A673 (cell line): ENCODE data around the gene METTL24. TPM values are rescaled to one million over a fixed set of nuclear protein-coding genes. Genes with fewer than 3 reads are reported as not detected.

Source experiments
- BruUV-seq: library from RNA; stranded (reverse); fragments of 400-500 nt; replicated peaks from 2 replicates; lab custom pipeline; 2021; lab: Mats Ljungman, UMichigan
- CTCF ChIA-PET: fragments of 300-600 bp; sonication (Branson Sonifier 250); formaldehyde crosslinking; loops from one replicate; lab custom pipeline; 2022; ENCODE audit warnings: antibody characterized with exemption; lab: Charles Lee
- POLR2A ChIA-PET: fragments of 300-600 bp; sonication (Branson Sonifier 250); formaldehyde crosslinking; loops from one replicate; lab custom pipeline; 2022; ENCODE audit warnings: antibody characterized with exemption; ENCODE audit not compliant: low non-redundant PET; lab: Charles Lee
- DNase-seq: peaks from one replicate; pipeline ENCODE4 v3.0.0-alpha.2; 2015; ENCODE audit warnings: low spot score
- H3K27ac ChIP-seq: fragments of 200-600 bp; sonication (generic); 2 replicates; pipeline ENCODE4 v1.5.1; 2016; ENCODE audit warnings: mixed run types, low read depth, mild to moderate bottlenecking, mixed read lengths, antibody characterized with exemption, low read length; ENCODE audit not compliant: poor library complexity, severe bottlenecking
- H3K27me3 ChIP-seq: fragments of 200-600 bp; sonication (generic); replicated peaks from 2 replicates; pipeline ENCODE4 v1.6.1; 2017; ENCODE audit warnings: mixed run types, low read depth, mild to moderate bottlenecking, mixed read lengths, antibody characterized with exemption, low read length; ENCODE audit not compliant: insufficient read depth, poor library complexity
- H3K36me3 ChIP-seq: fragments of 200-600 bp; sonication (generic); 2 replicates; pipeline ENCODE4 v1.6.1; 2016; ENCODE audit warnings: mixed run types, mild to moderate bottlenecking, mixed read lengths, antibody characterized with exemption, low read length; ENCODE audit not compliant: insufficient read depth, poor library complexity, severe bottlenecking
- H3K4me1 ChIP-seq: fragments of 200-600 bp; sonication (generic); 2 replicates; pipeline ENCODE4 v1.6.1; 2017; ENCODE audit warnings: mixed run types, mild to moderate bottlenecking, mixed read lengths, antibody characterized with exemption, low read length; ENCODE audit not compliant: insufficient read depth, poor library complexity, severe bottlenecking
- H3K4me3 ChIP-seq: fragments of 200-600 bp; sonication (generic); 2 replicates; pipeline ENCODE4 v1.5.1; 2016; ENCODE audit warnings: low read depth, mixed run types, mild to moderate bottlenecking, mixed read lengths, low read length; ENCODE audit not compliant: poor library complexity, severe bottlenecking
- H3K9me3 ChIP-seq: fragments of 200-600 bp; sonication (generic); 2 replicates; pipeline ENCODE4 v1.6.1; 2016; ENCODE audit warnings: mixed run types, low read depth, mild to moderate bottlenecking, mixed read lengths, antibody characterized with exemption, low read length; ENCODE audit not compliant: poor library complexity, severe bottlenecking
- CTCF ChIP-seq: fragments of 300-800, 200-600 bp; sonication (generic); conservative IDR thresholded peaks from 2 replicates; pipeline ENCODE4 v1.5.1; 2017; ENCODE audit warnings: low read depth, mild to moderate bottlenecking, antibody characterized with exemption, low read length, moderate library complexity, mixed read lengths
- EZH2 ChIP-seq: fragments of 200-600 bp; sonication (generic); IDR thresholded peaks from 2 replicates; pipeline ENCODE4 v1.6.1; 2017; ENCODE audit warnings: borderline replicate concordance, low read depth, mild to moderate bottlenecking, mixed read lengths, antibody characterized with exemption, low read length; ENCODE audit not compliant: poor library complexity, severe bottlenecking
- intact Hi-C: fragments of 100-400 bp; cut with micrococcal nuclease; formaldehyde crosslinking; loops from one replicate; pipeline ENCODE4 v1.10.0; 2022; ENCODE audit not compliant: unreplicated experiment
- total RNA-seq: library from RNA; stranded (reverse); gene quantifications from 2 replicates; pipeline ENCODE4 v1.2.3, GENCODE V29; 2021

Gene METTL24
- total RNA-seq, 1 experiment from 2014 or later = 6.4 TPM

GRCh38 chr6:110317646-110318045 lies 40.5 kb downstream of the METTL24 start:
- no peaks in the 10 kb centered on the region for H3K27me3 ChIP-seq
- H3K36me3 ChIP-seq = no peaks in the 10 kb centered on the region
- ChIA-PET POLR2A (interaction anchor here (0.6 to 0.8 kb wide), 3 partner anchors 9 to 220 kb away, joined by 3 read pairs; no protein-coding TSS in a partner anchor), CTCF (no interaction called here)
- no peaks in the 10 kb centered on the region for H3K9me3 ChIP-seq
- no peak overlapping the region for H3K27ac ChIP-seq
- no TSS peak for BruUV-seq
- no peak for DNase-seq
- peaks cover 11% of the 10 kb centered on the region for H3K4me1 ChIP-seq
- intact Hi-C loops = no loop called here
- TF ChIP-seq EZH2 = no peak
- no peak for TF ChIP-seq CTCF
- H3K4me3 ChIP-seq = no peak overlapping the region

- CTCF ChIA-PET = no interaction called here
- no peaks in the 10 kb centered on the region for H3K36me3 ChIP-seq
- no peak for TF ChIP-seq CTCF
- no peak for TF ChIP-seq EZH2
- no peak overlapping the region for H3K27ac ChIP-seq
- H3K4me3 ChIP-seq = no peak overlapping the region
- H3K9me3 ChIP-seq = no peaks in the 10 kb centered on the region
- H3K4me1 ChIP-seq = peaks cover 6% of the 10 kb centered on the region
- BruUV-seq = no TSS peak
- POLR2A ChIA-PET = interaction anchor here (0.8 kb wide), 1 partner anchor 220 kb away, joined by 3 read pairs; no protein-coding TSS in a partner anchor
- no peak for DNase-seq
- no peaks in the 10 kb centered on the region for H3K27me3 ChIP-seq
- intact Hi-C loops = no loop called here
These were observed 41.0 kb downstream of the METTL24 start for GRCh38 chr6:110317189-110317588.

- POLR2A ChIA-PET = no interaction called here
- Histone ChIP-seq H3K4me1 (peaks cover 3% of the 10 kb centered on the region), H3K36me3 (no peaks in the 10 kb centered on the region), H3K27me3 (no peaks in the 10 kb centered on the region), H3K27ac (no peak overlapping the region), H3K9me3 (no peaks in the 10 kb centered on the region), H3K4me3 (no peak overlapping the region)
- no TSS peak for BruUV-seq
- intact Hi-C loops = no loop called here
- DNase-seq = no peak
- CTCF ChIA-PET = no interaction called here
- no peak for TF ChIP-seq EZH2
- no peak for TF ChIP-seq CTCF
These were observed 42.2 kb downstream of the METTL24 start for GRCh38 chr6:110315869-110316398.
